Neutrophil (primary cell): Measurements from ENCODE around the gene SLC25A23.

Source experiments
- H3K27ac ChIP-seq: fragments of 200-600 bp; sonication (generic); 2 replicates; pipeline ENCODE4 v1.5.1; 2016; ENCODE audit warnings: mild to moderate bottlenecking, moderate library complexity
- H3K27me3 ChIP-seq: fragments of 200-600 bp; sonication (generic); 2 replicates; pipeline ENCODE4 v1.6.0; 2016; ENCODE audit warnings: mild to moderate bottlenecking
- H3K36me3 ChIP-seq: fragments of 200-600 bp; sonication (generic); 2 replicates; pipeline ENCODE4 v1.5.1; 2017
- H3K4me1 ChIP-seq, 2 experiments: fragments of 200-600 bp in 1 of 2; sonication (generic) in 1 of 2; 1 replicate in 1 of 2; 2 replicates in 1 of 2; pipeline versions ENCODE4 v1.5.1 to v1.6.1; 2013 to 2016; ENCODE audit warnings: low read depth in 1 of 2, low read length in 1 of 2, mild to moderate bottlenecking in 1 of 2, moderate library complexity in 1 of 2; ENCODE audit not compliant: control insufficient read depth in 1 of 2, insufficient read depth in 1 of 2
- H3K4me3 ChIP-seq, 2 experiments: fragments of 200-600 bp in 1 of 2; sonication (generic) in 1 of 2; 1 replicate in 1 of 2; 2 replicates in 1 of 2; pipeline ENCODE4 v1.5.1; 2013 to 2016; ENCODE audit warnings: low read depth in 1 of 2, low read length in 1 of 2, mild to moderate bottlenecking in 1 of 2, moderate library complexity in 1 of 2
- H3K9me3 ChIP-seq: fragments of 200-600 bp; sonication (generic); 2 replicates; pipeline ENCODE4 v1.5.1; 2016
- CTCF ChIP-seq: fragments of 200-600 bp; sonication (generic); IDR thresholded peaks from 2 replicates; pipeline ENCODE4 v1.5.1; 2016; ENCODE audit warnings: antibody characterized with exemption

Gene SLC25A23

GRCh38 chr19:6450166-6450565 lies 9.4 kb downstream of the SLC25A23 start:
- Histone ChIP-seq H3K4me1 (no peaks in the 10 kb centered on the region), H3K36me3 (no peaks in the 10 kb centered on the region), H3K27me3 (no peaks in the 10 kb centered on the region), H3K9me3 (no peaks in the 10 kb centered on the region), H3K27ac (no peak overlapping the region), H3K4me3 (no peak overlapping the region)
- no peak for TF ChIP-seq CTCF

GRCh38 chr19:6448045-6448444 lies 11.5 kb downstream of the SLC25A23 start:
- H3K4me1 ChIP-seq: no peaks in the 10 kb centered on the region
- H3K27ac ChIP-seq: no peak overlapping the region
- H3K4me3 ChIP-seq: no peak overlapping the region
- H3K36me3 ChIP-seq: no peaks in the 10 kb centered on the region
- H3K27me3 ChIP-seq: no peaks in the 10 kb centered on the region
- no peaks in the 10 kb centered on the region for H3K9me3 ChIP-seq
- no peak for TF ChIP-seq CTCF

- H3K4me3 ChIP-seq: no peak overlapping the region
- H3K4me1 ChIP-seq: no peaks in the 10 kb centered on the region
- no peak for TF ChIP-seq CTCF
- no peaks in the 10 kb centered on the region for H3K27me3 ChIP-seq
- H3K9me3 ChIP-seq: no peaks in the 10 kb centered on the region
- H3K27ac ChIP-seq: no peak overlapping the region
- H3K36me3 ChIP-seq: no peaks in the 10 kb centered on the region
These were observed 13.1 kb downstream of the SLC25A23 start for GRCh38 chr19:6446452-6446851.

GRCh38 chr19:6443986-6444385 lies 15.6 kb downstream of the SLC25A23 start:
- no peaks in the 10 kb centered on the region for H3K27me3 ChIP-seq
- TF ChIP-seq CTCF: no peak
- no peak overlapping the region for H3K27ac ChIP-seq
- no peaks in the 10 kb centered on the region for H3K4me1 ChIP-seq
- H3K9me3 ChIP-seq: no peaks in the 10 kb centered on the region
- no peak overlapping the region for H3K4me3 ChIP-seq
- no peaks in the 10 kb centered on the region for H3K36me3 ChIP-seq

DNA sequence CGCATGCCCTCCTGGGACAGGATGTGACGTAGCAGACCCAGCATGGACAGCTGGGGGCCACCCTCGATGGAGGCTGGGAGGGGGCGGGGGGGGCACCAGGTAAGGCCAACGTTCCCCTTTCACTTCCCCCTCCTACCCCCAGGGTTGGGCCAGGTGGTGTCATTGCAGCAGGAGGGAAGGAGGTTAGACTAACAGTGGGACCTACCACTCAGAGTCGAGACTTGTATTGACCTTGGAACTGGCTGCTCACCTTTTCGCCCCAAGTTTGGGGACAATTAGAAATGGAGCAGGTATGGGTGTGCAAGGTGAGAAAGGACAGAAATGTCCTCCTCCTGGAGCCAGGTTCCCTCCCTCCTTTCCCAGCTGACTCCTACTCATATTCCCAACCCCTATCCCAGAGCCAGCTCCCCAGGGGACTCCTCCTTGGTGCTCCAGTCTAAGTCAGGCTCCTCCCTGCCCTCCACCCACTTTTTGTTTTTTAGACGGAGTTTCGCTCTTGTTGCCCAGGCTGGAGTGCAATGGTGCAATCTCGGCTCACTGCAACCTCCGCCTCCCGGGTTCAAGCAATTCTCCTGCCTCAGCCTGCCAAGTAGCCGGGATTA lies 17.4 kb downstream of the SLC25A23 start:
- no peak for TF ChIP-seq CTCF
- H3K4me3 ChIP-seq: no peak overlapping the region
- no peaks in the 10 kb centered on the region for H3K9me3 ChIP-seq
- no peaks in the 10 kb centered on the region for H3K36me3 ChIP-seq
- H3K4me1 ChIP-seq: no peaks in the 10 kb centered on the region
- H3K27ac ChIP-seq: no peak overlapping the region
- H3K27me3 ChIP-seq: peaks cover 6% of the 10 kb centered on the region

GRCh38 chr19:6440905-6441304 lies 18.7 kb downstream of the SLC25A23 start:
- H3K4me3 ChIP-seq: no peak overlapping the region
- H3K27me3 ChIP-seq: peaks cover 6% of the 10 kb centered on the region
- no peak for TF ChIP-seq CTCF
- H3K36me3 ChIP-seq: no peaks in the 10 kb centered on the region
- no peaks in the 10 kb centered on the region for H3K4me1 ChIP-seq
- no peak overlapping the region for H3K27ac ChIP-seq
- no peaks in the 10 kb centered on the region for H3K9me3 ChIP-seq
